Measurements from ENCODE around the gene SULF2.

The SULF2 gene

GRCh38 chr20:47691625-47692024 lies 93.7 kb downstream of the SULF2 start:
- in situ Hi-C loops (cut with HindIII; ENCODE audit: low sequenced_read_pairs), result no loop called here

- in situ Hi-C loops (cut with HindIII; ENCODE audit: low sequenced_read_pairs), result no loop called here
Measured at GRCh38 chr20:47689731-47690130, 95.5 kb downstream of the SULF2 start.

GRCh38 chr20:47688385-47689381 lies 96.6 kb downstream of the SULF2 start:
- in situ Hi-C loops (cut with HindIII; ENCODE audit: low sequenced_read_pairs), result no loop called here

GRCh38 chr20:47687095-47687987 lies 97.9 kb downstream of the SULF2 start:
- in situ Hi-C loops (cut with HindIII; ENCODE audit: low sequenced_read_pairs), result no loop called here

- in situ Hi-C loops (cut with HindIII; ENCODE audit: low sequenced_read_pairs), result no loop called here
Measured at GRCh38 chr20:47686545-47686944, 98.7 kb downstream of the SULF2 start.

GRCh38 chr20:47684306-47685080 lies 100.8 kb downstream of the SULF2 start:
- in situ Hi-C loops (cut with HindIII; ENCODE audit: low sequenced_read_pairs), result no loop called here

GRCh38 chr20:47682916-47683315 lies 102.4 kb downstream of the SULF2 start:
- in situ Hi-C loops (cut with HindIII; ENCODE audit: low sequenced_read_pairs), result no loop called here

- in situ Hi-C loops (cut with HindIII; ENCODE audit: low sequenced_read_pairs), result no loop called here
Measured at GRCh38 chr20:47682028-47682783, 103.1 kb downstream of the SULF2 start.

- in situ Hi-C loops (cut with HindIII; ENCODE audit: low sequenced_read_pairs), result no loop called here
Measured at GRCh38 chr20:47680804-47681529, 104.3 kb downstream of the SULF2 start.

GRCh38 chr20:47679462-47679861 lies 105.8 kb downstream of the SULF2 start:
- in situ Hi-C loops (cut with HindIII; ENCODE audit: low sequenced_read_pairs), result loop anchor here (5.0 to 10.0 kb wide), 3 partner anchors 93 to 943 kb away; no protein-coding TSS in a partner anchor

- in situ Hi-C loops (cut with HindIII; ENCODE audit: low sequenced_read_pairs), result loop anchor here (5.0 to 10.0 kb wide), 3 partner anchors 94 to 944 kb away; no protein-coding TSS in a partner anchor
Measured at GRCh38 chr20:47678536-47678935, 106.7 kb downstream of the SULF2 start.

- in situ Hi-C loops (cut with HindIII; ENCODE audit: low sequenced_read_pairs), result loop anchor here (5.0 to 10.0 kb wide), 3 partner anchors 94 to 944 kb away; no protein-coding TSS in a partner anchor
Measured at GRCh38 chr20:47677635-47678453, 107.4 kb downstream of the SULF2 start.

- in situ Hi-C loops (cut with HindIII; ENCODE audit: low sequenced_read_pairs), result loop anchor here (5.0 to 10.0 kb wide), 3 partner anchors 95 to 945 kb away; no protein-coding TSS in a partner anchor
Measured at GRCh38 chr20:47676912-47677634, 108.2 kb downstream of the SULF2 start.

- in situ Hi-C loops (cut with HindIII; ENCODE audit: low sequenced_read_pairs), result loop anchor here (5.0 to 10.0 kb wide), 3 partner anchors 96 to 946 kb away; no protein-coding TSS in a partner anchor
Measured at GRCh38 chr20:47676219-47676721, 109.0 kb downstream of the SULF2 start.

GRCh38 chr20:47675190-47676142 lies 109.8 kb downstream of the SULF2 start:
- in situ Hi-C loops (cut with HindIII; ENCODE audit: low sequenced_read_pairs), result loop anchor here (5.0 to 10.0 kb wide), 3 partner anchors 97 to 947 kb away; no protein-coding TSS in a partner anchor

GRCh38 chr20:47674686-47675085 lies 110.6 kb downstream of the SULF2 start:
- in situ Hi-C loops (cut with HindIII; ENCODE audit: low sequenced_read_pairs), result loop anchor here (5.0 to 10.0 kb wide), 3 partner anchors 98 to 948 kb away; no protein-coding TSS in a partner anchor
